GM12891 (cell line): ENCODE data around the gene DNAH10.

ENCODE experiments used
- PAX5 ChIP-seq: IDR thresholded peaks from 2 replicates; pipeline ENCODE4 v1.6.1; 2011; ENCODE audit warnings: low read length, moderate library complexity, mild to moderate bottlenecking; ENCODE audit not compliant: insufficient read depth, severe bottlenecking
- POLR2A ChIP-seq: IDR thresholded peaks from 2 replicates; pipeline ENCODE4 v1.6.1; 2011; ENCODE audit warnings: low read depth, low read length, control low read depth
- POLR2AphosphoS5 ChIP-seq: IDR thresholded peaks from 2 replicates; pipeline ENCODE4 v1.6.1; 2011; ENCODE audit warnings: low read depth, low read length, control low read depth
- SPI1 ChIP-seq: IDR thresholded peaks from 2 replicates; pipeline ENCODE4 v1.6.1; 2011; ENCODE audit warnings: low read depth, low read length, control low read depth
- TAF1 ChIP-seq: IDR thresholded peaks from 2 replicates; pipeline ENCODE4 v1.6.1; 2011; ENCODE audit warnings: low read depth, low read length, control low read depth

- TF ChIP-seq POLR2A (no peak), POLR2AphosphoS5 (no peak), PAX5 (no peak), SPI1 (no peak), TAF1 (no peak)
These were observed 46.9 kb upstream of the DNAH10 start for GRCh38 chr12:123715195-123715594.
